ENCODE measurements around the gene OR11A1.
"Not testable (repeated sequence)": the region's sequence is repeated elsewhere in the genome, so short reads cannot be mapped to it uniquely, and the experiment has no call there.

The OR11A1 gene

GRCh38 chr6:29461021-29461814 is 4.3 kb upstream of the OR11A1 start:
- H3K4me3 ChIP-seq (ENCODE audit: insufficient read depth, low read depth, low read length, poor library complexity, severe bottlenecking), result no peak overlapping the region
- DNase-seq, result no peak
- no peaks in the 10 kb centered on the region for H3K36me3 ChIP-seq (ENCODE audit: control insufficient read depth, insufficient read depth, low read length)
- no peak overlapping the region for H3K27ac ChIP-seq (ENCODE audit: insufficient read depth, low read length, poor library complexity, severe bottlenecking)
- no peaks in the 10 kb centered on the region for H3K4me1 ChIP-seq (ENCODE audit: control insufficient read depth, insufficient read depth, low read length, poor library complexity, severe bottlenecking)
- peaks cover 4% of the 10 kb centered on the region for H3K27me3 ChIP-seq (replicated peaks; ENCODE audit: control insufficient read depth, insufficient read depth, low read length, poor library complexity, severe bottlenecking)
- no peaks in the 10 kb centered on the region for H3K9me3 ChIP-seq (ENCODE audit: control insufficient read depth, low read length)

GRCh38 chr6:29451471-29452193 is 5.2 kb downstream of the OR11A1 start:
- DNase-seq, result no peak
- Histone ChIP-seq H3K27me3 (replicated peaks; ENCODE audit: control insufficient read depth, insufficient read depth, low read length, poor library complexity, severe bottlenecking) (no peaks in the 10 kb centered on the region), H3K27ac (ENCODE audit: insufficient read depth, low read length, poor library complexity, severe bottlenecking) (no peak overlapping the region), H3K4me3 (ENCODE audit: insufficient read depth, low read depth, low read length, poor library complexity, severe bottlenecking) (no peak overlapping the region), H3K9me3 (ENCODE audit: control insufficient read depth, low read length) (no peaks in the 10 kb centered on the region), H3K36me3 (ENCODE audit: control insufficient read depth, insufficient read depth, low read length) (no peaks in the 10 kb centered on the region), H3K4me1 (ENCODE audit: control insufficient read depth, insufficient read depth, low read length, poor library complexity, severe bottlenecking) (no peaks in the 10 kb centered on the region)

- no peak for DNase-seq
- Histone ChIP-seq H3K4me1 (ENCODE audit: control insufficient read depth, insufficient read depth, low read length, poor library complexity, severe bottlenecking) (no peaks in the 10 kb centered on the region), H3K36me3 (ENCODE audit: control insufficient read depth, insufficient read depth, low read length) (no peaks in the 10 kb centered on the region), H3K27ac (ENCODE audit: insufficient read depth, low read length, poor library complexity, severe bottlenecking) (no peak overlapping the region), H3K27me3 (replicated peaks; ENCODE audit: control insufficient read depth, insufficient read depth, low read length, poor library complexity, severe bottlenecking) (no peaks in the 10 kb centered on the region), H3K4me3 (ENCODE audit: insufficient read depth, low read depth, low read length, poor library complexity, severe bottlenecking) (no peak overlapping the region), H3K9me3 (ENCODE audit: control insufficient read depth, low read length) (no peaks in the 10 kb centered on the region)
These were observed 9.2 kb downstream of the OR11A1 start for GRCh38 chr6:29447670-29448069.

GRCh38 chr6:29444031-29444430 is 12.8 kb downstream of the OR11A1 start:
- not testable (repeated sequence) for H3K27ac ChIP-seq (ENCODE audit: insufficient read depth, low read length, poor library complexity, severe bottlenecking); H3K9me3 ChIP-seq (ENCODE audit: control insufficient read depth, low read length); H3K4me1 ChIP-seq (ENCODE audit: control insufficient read depth, insufficient read depth, low read length, poor library complexity, severe bottlenecking)

GRCh38 chr6:29442719-29443118 is 14.2 kb downstream of the OR11A1 start:
- H3K9me3 ChIP-seq (ENCODE audit: control insufficient read depth, low read length), result no peaks in the 10 kb centered on the region
- no peak overlapping the region for H3K27ac ChIP-seq (ENCODE audit: insufficient read depth, low read length, poor library complexity, severe bottlenecking)
- no peaks in the 10 kb centered on the region for H3K4me1 ChIP-seq (ENCODE audit: control insufficient read depth, insufficient read depth, low read length, poor library complexity, severe bottlenecking)
- DNase-seq, result no peak
- H3K27me3 ChIP-seq (replicated peaks; ENCODE audit: control insufficient read depth, insufficient read depth, low read length, poor library complexity, severe bottlenecking), result no peaks in the 10 kb centered on the region
- H3K36me3 ChIP-seq (ENCODE audit: control insufficient read depth, insufficient read depth, low read length), result no peaks in the 10 kb centered on the region
- H3K4me3 ChIP-seq (ENCODE audit: insufficient read depth, low read depth, low read length, poor library complexity, severe bottlenecking), result no peak overlapping the region

More at GRCh38 chr6:29444031-29444430, 12.8 kb downstream of the OR11A1 start:
- not testable (repeated sequence) for H3K27me3 ChIP-seq (replicated peaks; ENCODE audit: control insufficient read depth, insufficient read depth, low read length, poor library complexity, severe bottlenecking); DNase-seq; H3K4me3 ChIP-seq (ENCODE audit: insufficient read depth, low read depth, low read length, poor library complexity, severe bottlenecking); H3K36me3 ChIP-seq (ENCODE audit: control insufficient read depth, insufficient read depth, low read length)

- DNase-seq, result no peak
- no peaks in the 10 kb centered on the region for H3K27me3 ChIP-seq (replicated peaks; ENCODE audit: control insufficient read depth, insufficient read depth, low read length, poor library complexity, severe bottlenecking)
- no peak within 1 kb of the TSS for H3K4me3 ChIP-seq (ENCODE audit: insufficient read depth, low read depth, low read length, poor library complexity, severe bottlenecking)
- no peak within 1 kb of the TSS for H3K27ac ChIP-seq (ENCODE audit: insufficient read depth, low read length, poor library complexity, severe bottlenecking)
- H3K9me3 ChIP-seq (ENCODE audit: control insufficient read depth, low read length), result no peaks in the 10 kb centered on the region
- no peaks in the 10 kb centered on the region for H3K36me3 ChIP-seq (ENCODE audit: control insufficient read depth, insufficient read depth, low read length)
- no peaks in the 10 kb centered on the region for H3K4me1 ChIP-seq (ENCODE audit: control insufficient read depth, insufficient read depth, low read length, poor library complexity, severe bottlenecking)
These were observed 17.9 kb downstream of the OR11A1 start, which contains the start of gene OR10C1 for GRCh38 chr6:29439006-29439405. TSS of gene OR10C1 (plus strand) at chr6:29439306. CDS start at chr6:29440016, 710 bp downstream.

- not testable (repeated sequence) for H3K4me1 ChIP-seq (ENCODE audit: control insufficient read depth, insufficient read depth, low read length, poor library complexity, severe bottlenecking); H3K27ac ChIP-seq (ENCODE audit: insufficient read depth, low read length, poor library complexity, severe bottlenecking); DNase-seq; H3K9me3 ChIP-seq (ENCODE audit: control insufficient read depth, low read length); H3K4me3 ChIP-seq (ENCODE audit: insufficient read depth, low read depth, low read length, poor library complexity, severe bottlenecking); H3K27me3 ChIP-seq (replicated peaks; ENCODE audit: control insufficient read depth, insufficient read depth, low read length, poor library complexity, severe bottlenecking); H3K36me3 ChIP-seq (ENCODE audit: control insufficient read depth, insufficient read depth, low read length)
These were observed 20.1 kb downstream of the OR11A1 start for GRCh38 chr6:29436730-29437129.

GRCh38 chr6:29426654-29427053 is 30.2 kb downstream of the OR11A1 start:
- Histone ChIP-seq H3K27ac (ENCODE audit: insufficient read depth, low read length, poor library complexity, severe bottlenecking) (no peak overlapping the region), H3K9me3 (ENCODE audit: control insufficient read depth, low read length) (no peaks in the 10 kb centered on the region), H3K27me3 (replicated peaks; ENCODE audit: control insufficient read depth, insufficient read depth, low read length, poor library complexity, severe bottlenecking) (no peaks in the 10 kb centered on the region), H3K4me3 (ENCODE audit: insufficient read depth, low read depth, low read length, poor library complexity, severe bottlenecking) (no peak overlapping the region), H3K36me3 (ENCODE audit: control insufficient read depth, insufficient read depth, low read length) (no peaks in the 10 kb centered on the region), H3K4me1 (ENCODE audit: control insufficient read depth, insufficient read depth, low read length, poor library complexity, severe bottlenecking) (no peaks in the 10 kb centered on the region)
- no peak for DNase-seq

- Histone ChIP-seq H3K27me3 (replicated peaks; ENCODE audit: control insufficient read depth, insufficient read depth, low read length, poor library complexity, severe bottlenecking) (no peaks in the 10 kb centered on the region), H3K4me1 (ENCODE audit: control insufficient read depth, insufficient read depth, low read length, poor library complexity, severe bottlenecking) (no peaks in the 10 kb centered on the region), H3K36me3 (ENCODE audit: control insufficient read depth, insufficient read depth, low read length) (no peaks in the 10 kb centered on the region), H3K27ac (ENCODE audit: insufficient read depth, low read length, poor library complexity, severe bottlenecking) (no peak overlapping the region), H3K9me3 (ENCODE audit: control insufficient read depth, low read length) (no peaks in the 10 kb centered on the region), H3K4me3 (ENCODE audit: insufficient read depth, low read depth, low read length, poor library complexity, severe bottlenecking) (no peak overlapping the region)
- DNase-seq, result no peak
These were observed 31.8 kb downstream of the OR11A1 start for GRCh38 chr6:29425075-29425474.

- Histone ChIP-seq H3K4me3 (ENCODE audit: insufficient read depth, low read depth, low read length, poor library complexity, severe bottlenecking) (no peak overlapping the region), H3K27me3 (replicated peaks; ENCODE audit: control insufficient read depth, insufficient read depth, low read length, poor library complexity, severe bottlenecking) (no peaks in the 10 kb centered on the region), H3K27ac (ENCODE audit: insufficient read depth, low read length, poor library complexity, severe bottlenecking) (no peak overlapping the region), H3K9me3 (ENCODE audit: control insufficient read depth, low read length) (no peaks in the 10 kb centered on the region), H3K4me1 (ENCODE audit: control insufficient read depth, insufficient read depth, low read length, poor library complexity, severe bottlenecking) (no peaks in the 10 kb centered on the region), H3K36me3 (ENCODE audit: control insufficient read depth, insufficient read depth, low read length) (no peaks in the 10 kb centered on the region)
- no peak for DNase-seq
These were observed 32.3 kb downstream of the OR11A1 start for GRCh38 chr6:29424575-29424974.
